WTC11 (cell line): ENCODE data around the gene ZCWPW1.

Source experiments
- CTCF ChIP-seq: fragments of 200-600 bp; IDR thresholded peaks from 2 replicates; pipeline ENCODE4 v1.8.0; 2022; ENCODE audit warnings: antibody characterized with exemption
- RORB ChIP-seq: fragments of 250-450 bp; sonication (Bioruptor Pico); IDR thresholded peaks from 2 replicates; pipeline ENCODE4 v1.9.0; 2021; ENCODE audit warnings: mild to moderate bottlenecking
- SP1 ChIP-seq: sonication (generic); formaldehyde crosslinking; conservative IDR thresholded peaks from 2 replicates; pipeline ENCODE4 v1.8.1; 2022; ENCODE audit warnings: missing genetic modification reagents
- ZNF138 ChIP-seq: sonication (generic); formaldehyde crosslinking; conservative IDR thresholded peaks from 2 replicates; pipeline ENCODE4 v1.8.1; 2022; ENCODE audit warnings: mild to moderate bottlenecking, moderate library complexity, missing genetic modification reagents
- TF ChIP-seq, protein P1 (sequence below): sonication (generic); formaldehyde crosslinking; IDR thresholded peaks from 2 replicates; pipeline ENCODE4 v1.8.1; 2023; ENCODE audit warnings: mild to moderate bottlenecking, missing genetic modification reagents, moderate library complexity
- TF ChIP-seq, protein P2 (sequence below): fragments of 250-450 bp; sonication (Bioruptor Pico); conservative IDR thresholded peaks from 2 replicates; pipeline ENCODE4 v1.9.0; 2021; ENCODE audit warnings: mild to moderate bottlenecking
- TF ChIP-seq, protein P3 (sequence below): sonication (generic); formaldehyde crosslinking; IDR thresholded peaks from 2 replicates; pipeline ENCODE4 v1.8.1; 2022; ENCODE audit warnings: missing genetic modification reagents, borderline replicate concordance

DNA sequence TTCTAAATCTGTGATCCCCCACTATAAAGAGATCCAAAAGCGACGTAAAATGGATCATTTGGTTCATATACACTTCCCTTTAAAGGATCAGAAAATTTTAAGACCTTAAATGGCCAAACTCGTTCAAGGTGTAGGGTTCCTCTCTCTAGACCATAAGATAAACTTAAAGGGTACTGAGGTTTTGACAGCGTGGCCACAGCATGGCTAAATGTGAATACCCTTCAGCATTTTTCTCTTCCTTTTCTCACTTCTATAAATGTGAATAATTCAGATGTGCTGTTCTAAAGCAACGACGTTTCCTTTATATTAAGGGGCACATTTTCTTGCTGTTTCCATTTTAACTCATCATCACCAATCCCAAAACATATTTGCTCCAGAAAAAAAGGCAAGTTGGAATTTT is 5.2 kb downstream of the ZCWPW1 start:
- TF ChIP-seq, protein P1, sequence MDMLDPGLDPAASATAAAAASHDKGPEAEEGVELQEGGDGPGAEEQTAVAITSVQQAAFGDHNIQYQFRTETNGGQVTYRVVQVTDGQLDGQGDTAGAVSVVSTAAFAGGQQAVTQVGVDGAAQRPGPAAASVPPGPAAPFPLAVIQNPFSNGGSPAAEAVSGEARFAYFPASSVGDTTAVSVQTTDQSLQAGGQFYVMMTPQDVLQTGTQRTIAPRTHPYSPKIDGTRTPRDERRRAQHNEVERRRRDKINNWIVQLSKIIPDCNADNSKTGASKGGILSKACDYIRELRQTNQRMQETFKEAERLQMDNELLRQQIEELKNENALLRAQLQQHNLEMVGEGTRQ (CRISPR knock-in tag) = no peak
- TF ChIP-seq RORB (CRISPR knock-in tag) (no peak), CTCF (no peak), SP1 (no peak), ZNF138 (CRISPR knock-in tag) (no peak)
- TF ChIP-seq, protein P2, sequence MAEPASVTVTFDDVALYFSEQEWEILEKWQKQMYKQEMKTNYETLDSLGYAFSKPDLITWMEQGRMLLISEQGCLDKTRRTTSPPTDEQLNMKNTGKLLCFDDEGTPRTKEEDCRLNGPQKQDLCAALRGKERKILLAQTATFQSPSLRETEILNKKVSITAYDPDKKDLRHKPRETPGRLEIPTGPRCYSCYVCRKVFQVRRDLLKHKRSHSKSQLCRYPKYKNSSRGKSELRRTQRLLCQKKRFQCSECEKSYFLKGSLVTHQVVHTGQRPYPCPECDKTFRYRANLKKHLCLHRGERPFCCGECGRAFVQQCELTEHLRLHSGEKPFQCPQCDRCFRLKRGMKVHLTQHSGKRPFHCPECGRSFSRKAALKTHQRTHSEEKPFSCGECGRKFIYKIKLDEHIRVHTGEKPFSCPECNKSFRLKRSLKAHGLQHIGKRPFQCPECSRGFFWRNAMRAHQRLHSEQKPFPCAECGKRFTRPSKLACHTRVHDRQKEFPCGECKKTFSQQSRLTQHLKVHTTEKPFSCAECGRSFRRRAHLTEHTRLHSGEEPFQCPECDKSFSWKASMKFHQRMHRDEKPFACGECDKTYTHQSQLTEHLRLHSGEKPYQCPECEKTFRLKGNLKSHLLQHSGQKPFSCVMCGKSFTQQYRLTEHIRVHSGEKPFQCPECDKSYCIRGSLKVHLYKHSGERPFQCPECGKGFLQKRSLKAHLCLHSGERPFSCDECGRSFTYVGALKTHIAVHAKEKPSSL = no peak
- TF ChIP-seq, protein P3, sequence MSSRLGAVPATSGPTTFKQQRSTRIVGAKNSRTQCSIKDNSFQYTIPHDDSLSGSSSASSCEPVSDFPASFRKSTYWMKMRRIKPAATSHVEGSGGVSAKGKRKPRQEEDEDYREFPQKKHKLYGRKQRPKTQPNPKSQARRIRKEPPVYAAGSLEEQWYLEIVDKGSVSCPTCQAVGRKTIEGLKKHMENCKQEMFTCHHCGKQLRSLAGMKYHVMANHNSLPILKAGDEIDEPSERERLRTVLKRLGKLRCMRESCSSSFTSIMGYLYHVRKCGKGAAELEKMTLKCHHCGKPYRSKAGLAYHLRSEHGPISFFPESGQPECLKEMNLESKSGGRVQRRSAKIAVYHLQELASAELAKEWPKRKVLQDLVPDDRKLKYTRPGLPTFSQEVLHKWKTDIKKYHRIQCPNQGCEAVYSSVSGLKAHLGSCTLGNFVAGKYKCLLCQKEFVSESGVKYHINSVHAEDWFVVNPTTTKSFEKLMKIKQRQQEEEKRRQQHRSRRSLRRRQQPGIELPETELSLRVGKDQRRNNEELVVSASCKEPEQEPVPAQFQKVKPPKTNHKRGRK (CRISPR knock-in tag) = no peak
